NCI-H82 (cell line): ENCODE results near the gene ESR2.
"Not testable (repeated sequence)": the region's sequence is repeated elsewhere in the genome, so short reads cannot be mapped to it uniquely, and the experiment has no call there.

ENCODE experiments used
- DNase-seq: peaks from one replicate; lab custom pipeline; 2025; lab: John Stamatoyannopoulos, UW

Gene ESR2

DNA sequence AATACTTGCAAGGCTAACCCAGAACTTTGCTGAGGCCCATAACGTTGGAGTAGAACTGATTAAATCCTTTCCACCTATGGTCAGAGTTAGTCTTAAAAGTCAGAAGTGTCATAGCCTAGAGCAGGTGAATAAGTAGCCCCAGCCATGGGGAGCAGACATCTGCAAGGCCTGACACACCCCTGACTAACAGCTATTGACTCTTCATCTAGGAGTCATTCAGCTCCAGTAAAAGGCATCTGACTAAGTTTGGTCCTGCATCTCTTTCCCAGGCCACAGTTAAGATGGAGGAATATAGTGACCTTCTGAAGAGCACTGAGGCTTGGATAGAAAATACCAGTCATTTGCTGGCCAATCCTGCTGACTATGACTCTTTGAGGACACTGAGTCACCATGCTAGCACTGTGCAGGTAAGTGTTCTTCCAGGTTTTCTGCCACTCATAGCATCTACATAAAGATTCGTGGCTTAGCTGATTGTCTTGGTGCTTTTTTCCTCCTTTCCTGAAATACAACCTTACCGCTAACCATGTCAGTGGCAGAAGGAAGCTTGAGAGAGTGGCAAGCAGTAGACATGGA, 212.9 kb downstream of the ESR2 start:
- no peak for DNase-seq

DNA sequence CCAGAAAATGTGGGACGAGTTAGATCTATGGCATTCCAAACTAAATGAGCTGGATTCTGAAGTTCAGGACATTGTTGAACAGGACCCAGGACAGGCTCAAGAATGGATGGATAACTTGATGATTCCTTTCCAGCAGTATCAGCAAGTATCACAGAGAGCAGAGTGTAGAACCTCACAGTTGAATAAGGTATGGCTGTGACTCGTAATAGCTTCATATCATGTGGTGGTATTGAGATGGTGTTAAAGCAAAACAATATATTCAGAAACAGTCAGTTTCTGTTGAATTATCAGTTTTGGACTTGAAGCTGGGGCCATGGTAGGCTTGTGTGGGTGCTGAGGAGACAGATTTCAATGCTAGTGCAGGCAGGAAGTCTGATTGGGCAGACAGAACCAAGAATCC, 213.7 kb downstream of the ESR2 start:
- DNase-seq = no peak

DNA sequence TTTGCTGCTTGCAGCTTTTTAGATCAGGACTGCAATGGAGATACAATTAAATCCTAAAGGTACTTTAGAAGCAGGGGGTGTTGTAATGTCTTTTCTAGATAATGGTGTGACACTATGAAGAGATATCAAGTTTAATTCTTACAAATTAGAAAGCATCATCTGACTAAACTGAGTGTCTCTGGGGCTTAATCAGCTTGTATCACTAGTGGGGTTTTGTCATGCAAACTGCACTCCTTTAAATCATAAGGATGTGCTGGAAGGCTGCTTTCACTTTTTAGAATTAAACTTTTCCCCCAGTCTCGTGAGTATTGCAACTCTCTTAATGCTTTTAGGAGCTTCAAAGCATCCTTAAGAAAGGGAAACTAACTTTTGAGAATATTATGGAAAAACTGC, 218.6 kb downstream of the ESR2 start:
- no peak for DNase-seq

DNA sequence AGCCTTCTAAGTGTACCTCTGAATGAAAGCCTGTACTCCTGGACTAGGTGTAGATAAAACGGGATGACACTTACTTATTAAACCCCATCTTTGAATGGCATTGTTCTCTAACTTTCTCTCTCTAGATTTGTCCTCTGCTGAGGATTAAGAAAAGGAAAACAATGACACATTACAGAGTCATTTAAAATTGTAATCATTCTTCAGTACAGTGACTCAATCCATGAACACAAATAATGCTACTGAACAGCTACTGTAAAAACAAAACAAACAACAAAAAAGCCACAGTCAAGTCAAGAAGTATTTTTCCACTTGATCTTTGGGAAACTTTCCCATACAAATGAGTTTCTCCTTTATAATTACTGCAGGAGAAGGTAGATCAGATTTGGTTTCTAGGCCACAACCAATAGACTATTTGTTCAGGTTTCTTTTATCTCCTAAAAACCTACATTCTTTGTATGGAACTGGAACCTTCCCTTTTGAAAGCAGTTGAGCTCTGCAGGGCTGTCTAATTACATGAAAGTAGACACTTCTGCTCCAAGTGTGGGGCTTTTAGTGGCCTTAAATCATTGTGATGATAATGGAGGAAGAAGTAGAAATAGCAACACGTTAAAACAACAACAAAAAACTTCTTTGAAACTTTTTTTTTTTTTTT, 219.1 kb downstream of the ESR2 start:
- DNase-seq = no peak

DNA sequence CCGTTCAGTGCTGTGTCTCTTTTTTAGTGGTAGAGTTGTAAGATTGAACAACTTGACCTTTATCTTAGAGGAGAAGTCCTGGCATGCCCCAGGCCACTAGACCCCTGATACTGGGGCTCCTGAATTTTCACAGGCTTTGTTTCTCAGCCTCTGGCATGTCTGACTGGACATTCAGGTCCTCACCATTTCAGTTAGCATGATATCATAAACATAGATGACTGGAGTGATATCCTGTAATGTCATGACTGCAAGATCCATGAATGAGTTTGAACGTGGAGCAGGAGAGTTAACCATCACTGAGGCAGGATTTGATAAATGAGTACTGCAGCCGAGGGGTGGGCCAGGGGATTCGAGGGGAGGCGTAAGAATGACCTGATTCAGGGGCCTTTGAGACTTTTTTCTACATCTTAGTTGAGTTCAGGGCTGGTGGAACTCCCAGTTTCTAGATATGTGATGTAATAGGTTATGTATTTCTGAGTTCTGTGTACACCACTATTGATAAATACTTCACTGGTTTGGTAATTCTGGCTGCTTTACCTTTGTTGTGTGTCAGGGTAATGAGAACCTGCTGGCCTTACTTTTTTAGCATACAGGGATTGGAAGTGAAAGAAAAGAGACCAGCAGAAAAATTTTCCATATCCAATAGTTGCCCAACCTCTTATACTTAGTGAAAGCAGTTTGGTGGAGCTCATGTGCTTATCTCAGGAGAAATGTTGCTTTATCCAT, 224.4 kb downstream of the ESR2 start:
- no peak for DNase-seq

DNA sequence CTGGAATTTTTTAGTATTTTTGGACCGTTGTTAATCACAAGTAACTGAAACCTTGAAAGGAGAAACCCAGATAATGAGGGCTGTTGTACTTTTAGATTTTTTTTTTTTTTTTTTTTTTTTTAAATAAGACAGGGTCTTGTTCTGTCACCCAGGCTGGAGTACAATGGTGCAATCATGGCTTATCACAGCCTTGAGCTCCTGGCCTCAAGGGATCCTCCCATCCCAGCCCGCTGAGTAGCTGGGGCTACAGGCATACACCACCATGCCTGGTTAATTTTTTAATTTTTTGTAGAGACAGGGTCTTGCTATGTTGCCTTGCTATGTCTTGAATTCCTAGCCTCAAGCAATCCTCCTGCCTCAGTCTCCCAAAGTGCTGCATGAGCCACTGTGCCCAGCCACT, 229.7 kb downstream of the ESR2 start:
- DNase-seq = no peak

DNA sequence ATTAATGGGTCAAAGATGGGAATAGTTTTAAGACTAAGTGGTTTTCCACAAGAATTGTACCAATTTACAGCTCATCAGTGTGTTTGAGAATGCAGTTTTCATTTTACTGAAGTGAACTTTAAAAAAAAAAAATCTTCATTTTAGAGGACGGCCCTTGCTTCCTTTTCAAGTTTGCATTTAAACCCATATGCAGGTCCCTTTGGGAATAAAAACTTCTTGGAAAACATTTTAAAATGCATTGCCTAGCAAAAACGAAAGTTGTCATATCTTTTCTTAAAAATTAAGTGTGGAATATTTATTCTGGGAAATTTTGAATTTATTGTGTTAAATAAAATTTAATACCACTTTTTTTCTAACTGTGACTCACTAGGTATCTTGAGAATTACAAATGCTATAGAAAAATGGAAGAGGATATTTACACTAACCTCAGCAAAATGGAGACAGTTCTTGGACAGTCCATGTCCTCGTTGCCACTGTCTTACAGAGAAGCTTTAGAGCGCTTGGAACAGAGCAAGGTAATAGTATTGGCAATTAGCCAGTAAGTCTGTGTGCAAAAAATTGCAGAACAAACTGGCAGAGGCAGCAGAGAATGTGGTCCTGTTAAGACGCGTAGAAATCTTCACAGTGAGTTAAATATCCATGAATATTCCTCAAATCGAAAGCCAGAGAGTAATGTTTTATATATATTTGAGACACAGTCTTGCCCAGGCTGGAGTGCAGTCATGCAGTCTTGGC, 231.6 kb downstream of the ESR2 start:
- DNase-seq = no peak

DNA sequence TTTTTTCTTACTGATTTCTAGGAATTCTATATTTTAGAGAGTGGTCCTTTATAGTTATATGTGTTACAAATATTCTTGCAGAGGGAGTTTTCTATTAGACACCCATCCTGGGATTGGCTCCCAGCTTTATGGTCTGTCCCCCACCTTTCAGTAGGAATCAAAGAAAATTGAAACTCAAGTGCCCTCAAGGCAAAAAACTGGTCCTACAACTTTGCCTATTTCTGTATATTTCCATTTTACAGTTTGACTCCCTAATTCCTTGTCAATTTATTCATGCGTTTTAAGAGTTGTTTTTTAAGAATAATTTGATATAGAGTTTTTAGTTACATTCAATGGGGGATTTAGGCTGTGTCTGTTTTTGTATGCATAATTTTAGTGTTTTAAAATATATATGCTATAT, 232.5 kb downstream of the ESR2 start:
- no peak for DNase-seq

DNA sequence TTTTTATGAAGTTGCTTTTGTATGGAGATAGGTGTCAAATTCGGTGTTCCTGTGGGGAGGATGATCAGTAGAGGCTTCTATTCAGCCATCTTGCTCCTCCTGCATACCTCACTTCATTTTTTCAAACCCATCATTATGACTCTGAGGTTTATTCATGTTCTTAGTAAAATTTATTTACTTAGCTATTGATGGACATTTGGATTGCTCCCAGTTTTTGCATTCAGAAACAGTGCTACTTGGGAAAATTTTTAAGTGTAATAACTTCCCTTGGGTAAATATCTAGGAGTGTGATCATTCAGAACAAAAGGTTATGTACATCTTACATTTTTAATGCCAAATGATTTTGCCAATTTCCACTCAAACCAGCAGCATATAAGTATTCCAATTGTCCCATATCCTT, 233.1 kb downstream of the ESR2 start:
- DNase-seq = no peak

DNA sequence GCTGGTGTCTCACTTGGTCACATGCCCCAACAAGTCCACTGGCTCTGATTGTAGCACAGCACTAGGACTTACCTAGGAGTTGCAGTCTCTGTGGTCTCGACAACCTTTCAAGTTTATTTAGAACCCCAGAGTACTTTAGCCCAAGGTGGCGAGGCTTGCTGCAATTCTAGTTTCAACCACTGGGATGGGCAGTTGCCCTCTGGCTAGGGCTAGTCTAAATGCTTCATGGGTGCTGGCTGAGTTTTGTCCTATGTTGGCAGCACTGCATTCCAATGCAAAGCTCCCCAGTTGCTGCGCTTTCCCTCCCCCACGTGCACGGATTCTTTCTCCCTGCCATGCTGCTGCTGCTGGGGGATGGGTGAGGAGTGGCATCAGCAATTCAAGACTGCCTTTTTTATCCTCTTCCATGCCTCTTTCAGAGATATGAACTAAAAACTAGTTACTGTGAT, 233.5 kb downstream of the ESR2 start:
- DNase-seq = peak; percentile 42

DNA sequence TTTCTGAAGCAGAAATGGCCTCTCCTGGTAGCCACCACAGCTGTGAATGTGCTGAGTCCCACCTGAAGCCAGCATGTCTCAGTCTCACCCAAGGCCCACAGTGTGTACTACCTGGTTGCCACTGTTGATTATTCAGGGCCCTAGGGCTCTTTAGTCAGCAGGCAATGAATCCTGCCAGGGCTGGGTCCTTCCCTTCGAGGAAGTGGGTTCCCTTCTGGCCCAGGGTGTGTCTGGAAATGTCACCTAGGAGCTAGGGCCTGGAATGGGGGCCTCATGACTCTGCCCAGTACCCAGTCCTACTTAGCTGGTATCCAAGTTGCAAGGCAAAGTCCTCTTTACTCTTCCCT, 234.0 kb downstream of the ESR2 start:
- DNase-seq = no peak

DNA sequence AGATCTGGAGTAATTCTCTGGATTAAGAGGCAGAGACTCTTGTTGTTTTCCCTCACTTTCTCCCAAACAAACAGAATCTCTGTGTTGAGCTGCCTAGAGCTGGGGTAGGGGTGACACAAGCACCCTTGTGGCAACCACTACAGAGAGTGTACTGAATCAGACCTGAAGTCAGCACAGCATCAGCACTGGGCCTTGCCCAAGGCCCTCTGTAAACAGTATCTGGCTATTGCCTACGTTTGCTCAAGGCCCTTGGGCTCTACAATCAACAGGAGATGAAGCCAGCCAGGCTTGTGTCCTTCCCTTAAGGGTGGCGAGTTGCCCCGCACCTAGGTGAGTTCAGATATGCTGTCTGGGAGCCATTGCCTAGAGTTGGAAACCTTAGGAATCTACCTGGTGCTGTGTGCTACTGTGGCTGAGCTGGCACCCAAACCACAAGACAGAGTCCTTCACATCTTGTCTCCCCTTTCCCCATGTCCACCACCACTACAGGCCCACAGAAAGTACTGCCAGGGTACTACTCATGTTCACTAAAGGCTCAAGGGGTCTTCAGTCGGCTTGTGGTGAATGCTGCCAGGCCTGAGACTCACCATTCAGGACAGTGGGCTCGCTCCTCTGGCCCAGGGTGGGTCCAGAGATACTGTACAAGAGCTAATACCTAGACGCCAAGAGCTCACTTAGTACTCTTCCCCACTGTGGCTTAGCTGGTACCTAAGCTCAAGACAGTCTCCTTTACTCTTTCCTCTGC, 234.5 kb downstream of the ESR2 start:
- no peak for DNase-seq

DNA sequence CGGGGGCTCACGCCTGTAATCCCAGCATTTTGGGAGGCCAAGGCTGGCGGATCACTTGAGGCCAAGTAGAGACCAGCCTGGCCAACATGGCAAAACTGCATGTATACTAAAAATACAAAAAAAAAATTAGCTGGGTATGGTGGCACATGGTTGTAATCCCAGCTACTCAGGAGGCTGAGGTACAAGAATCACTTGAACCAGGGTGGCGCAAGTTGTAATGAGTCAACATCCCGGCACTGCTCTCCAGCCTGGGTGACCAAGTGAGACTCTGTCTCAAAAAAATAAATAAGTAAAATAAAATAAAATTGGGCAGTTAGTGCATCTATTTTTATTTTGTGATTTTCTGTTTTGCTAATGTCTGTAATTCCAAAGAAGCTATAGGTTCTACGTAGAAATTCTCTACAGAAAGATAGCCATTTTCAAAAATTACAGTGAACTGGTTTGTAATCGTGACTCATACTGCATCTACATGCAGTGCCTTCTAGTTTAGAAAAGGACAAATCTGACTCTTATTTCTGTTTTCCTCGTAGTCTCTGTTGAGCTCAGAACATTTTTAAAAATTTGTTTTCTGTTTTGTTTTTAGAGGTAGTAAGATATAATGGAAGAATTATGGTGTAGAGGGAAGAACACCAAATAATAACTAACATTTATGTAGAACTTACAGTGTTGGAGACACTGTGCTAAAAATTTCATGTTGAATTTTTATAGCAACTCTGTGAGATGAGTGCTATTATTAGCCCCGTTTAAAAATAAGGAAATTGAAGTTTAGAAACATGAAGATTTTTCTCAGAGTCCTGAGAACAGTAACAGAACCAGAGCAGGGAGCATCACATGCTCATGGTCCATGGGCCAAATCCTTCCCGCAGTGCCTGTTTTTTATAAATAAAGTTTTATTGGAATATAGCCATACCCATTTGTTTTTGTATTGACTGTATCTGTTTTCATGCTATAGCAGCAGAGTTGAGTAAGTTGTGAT, 240.2 kb downstream of the ESR2 start:
- DNase-seq = no peak

DNA sequence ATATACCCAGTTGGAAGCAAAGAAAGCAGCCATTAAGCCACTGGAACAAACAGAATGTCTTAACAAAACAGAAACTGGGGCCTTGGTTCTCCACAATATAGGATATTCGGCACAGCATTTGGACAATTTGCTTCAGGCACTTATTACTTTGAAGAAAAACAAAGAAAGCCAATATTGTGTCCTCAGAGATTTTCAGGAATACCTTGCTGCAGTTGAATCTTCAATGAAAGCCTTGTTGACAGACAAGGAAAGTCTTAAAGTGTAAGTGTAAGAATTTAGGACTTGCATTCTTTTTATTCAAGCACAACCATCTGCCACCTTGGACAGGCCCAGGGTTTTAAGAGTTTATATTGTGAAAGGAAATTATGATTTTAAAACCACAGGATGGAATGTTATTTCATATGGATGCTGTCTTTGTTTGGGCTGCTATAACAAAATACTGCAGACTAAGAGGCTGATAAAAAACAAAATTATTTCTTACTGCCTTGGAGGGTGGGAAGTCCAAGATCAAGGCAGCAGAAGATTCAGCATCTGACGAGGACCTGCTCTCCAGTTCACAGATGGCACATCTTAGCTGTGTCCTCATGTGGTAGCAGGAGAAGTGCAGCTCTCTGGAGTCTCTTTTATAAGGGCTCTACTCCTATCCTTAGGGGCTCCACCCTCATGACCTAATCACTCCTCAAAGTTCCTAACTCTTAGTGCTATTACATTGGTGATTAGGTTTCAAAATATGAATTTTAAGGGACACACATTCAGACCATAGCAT, 244.4 kb downstream of the ESR2 start:
- DNase-seq = no peak

DNA sequence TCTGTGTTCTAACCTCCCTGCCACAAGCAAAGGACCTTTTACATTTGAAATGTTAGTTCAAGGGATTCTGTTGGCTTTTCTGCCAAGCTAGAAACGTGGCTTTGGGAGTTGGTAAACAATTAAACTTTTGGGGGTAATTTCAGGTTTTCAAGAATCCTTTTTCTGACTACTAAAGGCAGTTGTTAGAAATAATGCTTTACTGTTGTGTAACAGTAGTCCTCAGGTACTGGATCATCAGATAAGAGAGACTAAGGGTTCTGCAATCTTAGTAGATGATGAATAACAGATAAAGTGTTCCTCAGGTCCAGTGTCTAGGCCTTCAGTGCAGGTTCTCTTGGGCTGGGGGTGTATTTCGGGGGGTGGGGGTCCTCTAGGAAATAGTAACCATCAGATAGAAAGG, 249.1 kb downstream of the ESR2 start:
- DNase-seq = no peak

DNA sequence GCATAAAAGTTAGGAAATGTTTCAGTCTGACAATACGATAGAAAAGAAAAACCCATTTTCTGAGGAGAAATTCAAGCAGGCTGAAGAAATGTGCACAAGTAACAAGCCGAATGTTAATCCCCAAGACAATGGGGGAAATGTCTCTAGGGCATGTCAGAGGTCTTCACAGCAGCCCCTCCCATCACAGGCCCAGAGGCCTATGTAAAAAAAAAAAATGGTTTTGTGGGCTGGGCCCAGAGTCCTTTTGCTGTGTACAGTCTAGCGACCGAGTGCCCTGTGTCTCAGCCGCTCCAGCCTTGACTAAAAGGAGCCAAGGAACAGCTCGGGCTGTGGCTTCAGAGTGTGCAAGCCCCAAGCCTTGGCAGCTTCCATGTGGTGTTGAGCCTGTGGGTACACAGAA, 250.9 kb downstream of the ESR2 start:
- DNase-seq = not testable (repeated sequence)

DNA sequence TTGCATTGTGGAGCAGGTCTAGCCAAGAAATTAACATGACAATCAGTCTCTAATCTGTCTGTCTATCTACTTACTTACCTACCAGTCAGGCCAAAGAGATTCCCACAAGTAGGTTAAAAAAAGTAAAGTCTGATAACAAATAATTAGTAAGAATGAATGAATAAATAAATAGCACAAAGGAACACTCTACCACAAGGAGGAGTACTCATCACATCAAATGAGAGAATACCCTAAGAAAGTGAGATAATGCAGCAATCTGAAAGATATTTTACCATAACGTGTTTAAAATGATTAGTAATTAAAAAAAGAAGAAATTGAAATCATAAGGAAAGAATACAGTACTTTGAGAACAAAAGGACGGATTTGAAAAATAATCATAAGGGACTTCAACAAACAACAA, 254.1 kb downstream of the ESR2 start:
- DNase-seq = no peak

DNA sequence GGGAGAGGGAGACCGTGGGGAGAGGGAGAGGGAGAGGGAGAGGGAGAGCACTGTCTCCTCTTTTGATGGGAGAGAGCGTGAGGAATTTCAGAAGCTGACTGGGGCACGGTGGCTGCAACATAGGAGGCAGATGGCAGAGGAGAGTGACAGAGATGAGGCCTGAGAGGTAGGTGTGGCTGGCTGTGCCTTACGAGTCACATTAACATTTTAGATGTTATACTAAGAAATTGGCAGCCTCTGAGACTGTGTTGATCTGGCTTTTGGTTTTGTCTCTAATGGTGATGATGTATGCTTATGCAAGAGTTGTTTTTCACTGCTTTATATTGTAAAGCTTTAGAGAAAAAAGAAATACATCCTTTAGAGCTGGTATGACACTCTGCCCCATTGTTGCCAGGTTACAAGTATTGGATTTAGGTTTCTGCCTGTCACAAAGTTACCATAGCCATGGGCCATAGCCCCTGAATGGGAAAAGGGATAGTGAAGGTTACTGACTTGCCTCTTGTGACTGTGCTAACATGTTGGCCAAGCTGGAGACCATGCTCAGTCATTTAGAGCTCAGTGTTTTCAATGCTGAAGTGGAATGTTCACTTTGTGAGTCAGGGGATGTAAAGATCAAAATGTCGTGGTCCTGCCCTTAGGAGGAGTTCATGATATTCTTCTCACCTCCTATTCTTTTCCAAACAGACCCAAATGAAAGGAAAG, 255.2 kb downstream of the ESR2 start:
- DNase-seq = no peak

DNA sequence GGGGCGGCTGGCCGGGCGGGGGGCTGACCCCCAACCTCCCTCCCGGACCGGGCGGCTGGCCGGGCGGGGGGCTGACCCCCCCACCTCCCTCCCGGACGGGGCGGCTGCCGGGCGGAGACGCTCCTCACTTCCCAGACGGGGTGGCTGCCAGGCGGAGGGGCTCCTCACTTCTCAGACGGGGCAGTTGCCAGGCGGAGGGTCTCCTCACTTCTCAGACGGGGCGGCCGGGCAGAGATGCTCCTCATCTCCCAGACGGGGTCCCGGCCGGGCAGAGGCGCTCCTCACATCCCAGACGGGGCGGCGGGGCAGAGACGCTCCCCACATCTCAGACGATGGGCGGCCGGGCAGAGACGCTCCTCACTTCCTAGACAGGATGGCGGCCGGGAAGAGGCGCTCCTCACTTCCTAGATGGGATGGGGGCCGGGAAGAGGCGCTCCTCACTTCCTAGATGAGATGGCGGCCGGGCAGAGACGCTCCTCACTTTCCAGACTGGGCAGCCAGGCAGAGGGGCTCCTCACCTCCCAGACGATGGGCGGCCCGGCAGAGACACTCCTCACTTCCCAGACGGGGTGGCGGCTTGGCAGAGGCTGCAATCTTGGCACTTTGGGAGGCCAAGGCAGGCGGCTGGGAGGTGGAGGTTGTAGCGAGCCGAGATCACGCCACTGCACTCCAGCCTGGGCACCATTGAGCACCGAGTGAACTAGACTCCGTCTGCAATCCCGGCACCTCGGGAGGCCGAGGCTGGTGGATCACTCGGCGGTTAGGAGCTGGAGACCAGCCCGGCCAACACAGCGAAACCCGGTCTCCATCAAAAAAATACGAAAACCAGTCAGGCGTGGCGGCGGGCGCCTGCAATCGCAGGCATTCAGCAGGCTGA, 256.1 kb downstream of the ESR2 start:
- not testable (repeated sequence) for DNase-seq
